ENCODE data around the gene TRIM40.

DNA sequence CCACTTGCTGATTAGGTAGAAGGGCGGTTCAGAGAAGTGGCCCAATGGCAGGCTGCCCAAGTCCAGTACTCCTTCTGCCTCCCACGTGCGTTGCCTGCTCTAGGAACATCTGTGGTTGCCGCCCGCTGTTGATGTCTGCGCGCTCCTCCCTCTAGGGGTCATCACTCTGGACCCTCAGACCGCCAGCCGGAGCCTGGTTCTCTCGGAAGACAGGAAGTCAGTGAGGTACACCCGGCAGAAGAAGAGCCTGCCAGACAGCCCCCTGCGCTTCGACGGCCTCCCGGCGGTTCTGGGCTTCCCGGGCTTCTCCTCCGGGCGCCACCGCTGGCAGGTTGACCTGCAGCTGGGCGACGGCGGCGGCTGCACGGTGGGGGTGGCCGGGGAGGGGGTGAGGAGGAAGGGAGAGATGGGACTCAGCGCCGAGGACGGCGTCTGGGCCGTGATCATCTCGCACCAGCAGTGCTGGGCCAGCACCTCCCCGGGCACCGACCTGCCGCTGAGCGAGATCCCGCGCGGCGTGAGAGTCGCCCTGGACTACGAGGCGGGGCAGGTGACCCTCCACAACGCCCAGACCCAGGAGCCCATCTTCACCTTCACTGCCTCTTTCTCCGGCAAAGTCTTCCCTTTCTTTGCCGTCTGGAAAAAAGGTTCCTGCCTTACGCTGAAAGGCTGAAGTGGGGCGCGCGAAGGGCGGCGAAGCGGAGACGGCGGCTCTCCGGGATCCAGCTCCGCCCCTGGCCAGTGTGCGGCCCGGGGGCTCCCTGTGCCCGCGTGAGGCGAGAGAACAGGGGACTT, 35.9 kb downstream of the TRIM40 start:
- TF ChIP-seq POLR2AphosphoS5 (IDR thresholded peaks at IDR 0.05), result no peak
- TF ChIP-seq, protein P1, sequence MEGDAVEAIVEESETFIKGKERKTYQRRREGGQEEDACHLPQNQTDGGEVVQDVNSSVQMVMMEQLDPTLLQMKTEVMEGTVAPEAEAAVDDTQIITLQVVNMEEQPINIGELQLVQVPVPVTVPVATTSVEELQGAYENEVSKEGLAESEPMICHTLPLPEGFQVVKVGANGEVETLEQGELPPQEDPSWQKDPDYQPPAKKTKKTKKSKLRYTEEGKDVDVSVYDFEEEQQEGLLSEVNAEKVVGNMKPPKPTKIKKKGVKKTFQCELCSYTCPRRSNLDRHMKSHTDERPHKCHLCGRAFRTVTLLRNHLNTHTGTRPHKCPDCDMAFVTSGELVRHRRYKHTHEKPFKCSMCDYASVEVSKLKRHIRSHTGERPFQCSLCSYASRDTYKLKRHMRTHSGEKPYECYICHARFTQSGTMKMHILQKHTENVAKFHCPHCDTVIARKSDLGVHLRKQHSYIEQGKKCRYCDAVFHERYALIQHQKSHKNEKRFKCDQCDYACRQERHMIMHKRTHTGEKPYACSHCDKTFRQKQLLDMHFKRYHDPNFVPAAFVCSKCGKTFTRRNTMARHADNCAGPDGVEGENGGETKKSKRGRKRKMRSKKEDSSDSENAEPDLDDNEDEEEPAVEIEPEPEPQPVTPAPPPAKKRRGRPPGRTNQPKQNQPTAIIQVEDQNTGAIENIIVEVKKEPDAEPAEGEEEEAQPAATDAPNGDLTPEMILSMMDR (IDR thresholded peaks at IDR 0.05), result no peak
